HG03520 (cell line): Measurements from ENCODE around the gene C4orf50.

Source experiments
- ATAC-seq: cut with Tn5 transposase; IDR thresholded peaks from one replicate; pipeline ENCODE4 v1.9.1; 2021; ENCODE audit warnings: mild to moderate bottlenecking, moderate library complexity; ENCODE audit not compliant: unreplicated experiment

Gene C4orf50

DNA sequence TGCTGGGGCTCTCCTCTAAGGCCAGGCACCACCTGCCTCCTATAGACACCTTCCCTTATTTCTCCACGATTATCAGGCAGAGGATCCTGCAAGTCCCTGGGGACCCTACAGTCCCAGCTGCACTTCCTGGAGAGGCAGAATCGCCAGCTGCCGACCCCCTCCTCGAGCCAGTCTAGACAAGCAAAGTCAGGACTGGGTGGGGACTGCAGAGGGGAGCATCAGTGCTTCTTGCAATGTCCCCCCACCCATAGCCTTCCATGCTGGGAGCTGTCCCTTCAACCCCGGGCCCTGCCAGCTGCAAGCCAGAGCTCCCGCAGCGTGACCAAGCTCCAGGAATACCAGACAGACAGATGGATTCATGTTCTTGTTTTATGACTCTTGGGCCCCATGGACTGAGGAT lies 124.0 kb downstream of the C4orf50 start:
- ATAC-seq = no peak

DNA sequence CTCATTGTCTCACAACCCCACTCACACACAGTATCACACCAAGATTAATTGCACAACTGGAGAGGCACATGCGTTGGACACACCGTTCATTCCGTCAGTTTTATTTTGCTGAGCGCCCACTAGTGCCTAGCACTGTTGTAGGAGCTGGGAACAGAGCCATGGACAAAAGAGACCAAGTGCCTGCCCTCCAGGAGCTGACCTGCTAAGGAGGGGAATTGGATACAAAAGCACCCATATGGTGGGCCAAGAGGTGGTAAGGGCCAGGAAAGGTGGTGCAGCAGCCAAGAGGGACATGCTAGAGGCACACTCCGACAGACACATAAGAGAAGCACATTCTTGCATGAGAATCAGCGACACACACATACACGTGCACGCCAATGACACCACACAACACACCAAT lies 124.6 kb downstream of the C4orf50 start:
- no peak for ATAC-seq

DNA sequence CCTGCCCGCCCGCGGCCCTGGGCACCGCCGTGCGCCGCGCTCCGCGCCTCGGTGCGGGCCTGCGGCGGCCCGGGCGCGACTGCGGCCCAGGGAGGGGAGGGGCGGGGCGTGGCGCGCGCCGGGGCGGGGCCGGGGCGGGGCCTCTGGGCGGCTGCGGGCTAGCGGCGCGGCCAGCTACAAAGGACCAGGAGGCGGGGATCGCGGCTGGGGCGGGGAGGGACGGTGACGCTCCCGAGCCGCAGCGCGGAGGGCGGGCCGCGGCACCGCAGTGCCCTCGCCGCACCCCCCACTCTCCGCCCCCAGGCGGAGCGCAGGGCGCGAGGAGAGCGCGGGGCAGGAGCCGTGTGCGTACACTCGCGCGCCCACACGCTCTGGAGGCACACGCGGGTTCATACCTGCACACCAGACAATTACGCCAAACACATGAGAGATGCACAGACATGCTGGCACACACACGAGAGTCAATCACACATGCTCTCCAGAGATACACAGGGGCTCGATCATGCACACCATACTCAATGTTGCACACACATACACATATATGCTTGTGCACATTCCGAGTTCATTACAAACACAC lies 125.1 kb downstream of the C4orf50 start, which contains the start of gene CRMP1:
TSS of gene CRMP1 (minus strand) at position 83 of the 577 bp plus-strand sequence. CDS start 117 bp downstream, outside the sequence.
- ATAC-seq = no peak

DNA sequence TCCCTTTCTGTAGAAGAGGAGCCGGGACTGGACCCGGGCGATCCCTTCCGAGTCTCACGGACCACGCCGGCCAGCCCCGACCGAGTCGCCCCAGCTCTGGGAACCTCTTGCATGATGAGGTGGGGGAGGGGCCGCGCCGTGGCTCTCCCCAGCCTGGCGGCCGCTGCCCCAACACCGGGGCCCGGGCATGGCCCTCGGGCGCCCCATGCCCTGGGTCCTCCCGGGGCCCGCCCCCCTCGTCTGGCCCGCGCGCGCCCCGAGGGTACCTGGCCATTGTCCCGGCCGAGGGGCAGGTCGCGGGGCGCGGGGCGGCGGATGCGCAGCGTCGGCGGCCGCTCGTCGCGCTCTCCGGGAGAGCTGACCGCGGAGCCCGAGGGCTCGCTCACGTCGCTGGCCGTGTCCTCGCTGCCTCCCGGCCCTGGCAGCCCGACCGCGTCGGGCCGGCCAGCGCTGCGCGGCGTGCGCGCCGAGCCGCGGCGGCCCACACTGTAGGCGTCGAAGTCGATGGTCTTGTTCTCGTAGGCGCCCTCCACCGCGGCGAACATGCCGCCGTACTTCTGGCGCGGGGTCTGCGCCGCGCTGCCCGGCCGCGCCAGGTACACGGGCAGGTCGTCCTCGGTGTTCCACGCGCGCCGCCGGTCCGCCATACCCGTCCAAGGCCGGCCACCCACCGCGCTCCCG lies 125.8 kb downstream of the C4orf50 start:
- no peak for ATAC-seq

DNA sequence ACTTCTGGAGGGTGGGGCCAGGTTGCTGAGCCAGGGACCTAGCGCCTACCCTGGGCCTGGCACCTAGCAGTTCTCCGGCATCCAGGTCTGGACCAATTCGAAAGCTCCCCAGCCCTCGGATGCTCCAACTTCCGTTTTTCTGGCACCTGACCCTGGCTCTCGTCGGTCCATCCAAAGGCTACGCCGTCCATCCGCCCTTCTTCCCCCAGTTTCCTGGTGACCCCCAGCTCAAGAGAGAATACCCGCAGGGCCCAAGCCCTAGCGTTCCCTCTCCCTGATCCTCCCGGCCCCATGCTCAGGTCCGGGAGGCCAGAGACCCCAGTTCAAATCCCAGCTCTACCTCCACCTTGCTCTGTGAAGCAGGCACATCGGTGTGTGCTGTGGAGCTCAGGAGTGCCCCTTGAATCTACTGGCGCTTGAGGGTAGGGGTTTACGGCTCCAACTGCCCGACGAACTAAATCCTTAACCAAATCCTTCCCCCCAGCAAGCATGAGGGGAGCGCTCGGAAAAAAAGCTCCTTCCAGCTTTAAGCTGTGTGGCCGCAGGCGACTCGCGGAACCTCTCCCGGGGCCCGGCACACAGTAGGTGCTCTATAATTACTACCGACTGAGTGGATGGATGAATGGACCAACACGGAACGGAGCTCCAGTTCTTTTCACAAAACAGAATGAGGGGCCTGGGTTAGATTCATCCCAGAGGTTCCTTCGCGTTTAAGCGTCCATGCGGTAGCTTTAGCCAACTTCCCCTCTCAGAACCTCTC lies 126.5 kb downstream of the C4orf50 start:
- ATAC-seq = no peak

DNA sequence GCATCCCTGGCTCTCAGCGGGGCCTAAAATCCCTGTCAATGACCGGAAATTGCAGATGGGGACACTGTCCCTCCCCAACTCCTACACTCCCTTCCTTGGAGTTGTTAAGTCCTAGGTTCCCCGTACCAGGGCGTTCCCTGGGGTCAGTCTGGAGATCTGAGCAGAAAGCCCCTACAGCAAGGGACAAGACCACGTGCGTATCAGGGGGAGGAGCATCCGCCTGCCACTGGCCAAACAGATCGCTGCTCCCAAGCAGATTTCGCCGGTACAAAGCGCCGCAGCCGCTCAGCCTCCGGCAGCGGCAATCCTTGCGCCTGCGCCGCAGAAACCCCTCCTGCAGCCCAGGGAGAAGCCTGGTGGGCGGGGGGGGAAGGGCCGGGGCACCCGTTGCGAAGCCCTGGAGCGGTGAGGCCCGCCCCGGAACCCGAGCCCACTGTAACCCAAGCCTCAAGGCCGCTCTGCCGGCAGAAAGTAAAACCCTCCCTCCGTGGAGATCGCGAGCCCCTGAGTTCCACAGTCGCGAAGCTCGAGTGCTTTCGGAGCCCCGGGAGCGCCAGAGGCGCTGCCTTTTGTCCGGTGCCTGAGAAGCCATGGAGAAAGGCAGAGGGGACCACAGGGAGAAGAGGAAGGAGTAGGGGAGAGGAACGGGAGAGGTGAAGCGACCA lies 128.0 kb downstream of the C4orf50 start:
- ATAC-seq = no peak

DNA sequence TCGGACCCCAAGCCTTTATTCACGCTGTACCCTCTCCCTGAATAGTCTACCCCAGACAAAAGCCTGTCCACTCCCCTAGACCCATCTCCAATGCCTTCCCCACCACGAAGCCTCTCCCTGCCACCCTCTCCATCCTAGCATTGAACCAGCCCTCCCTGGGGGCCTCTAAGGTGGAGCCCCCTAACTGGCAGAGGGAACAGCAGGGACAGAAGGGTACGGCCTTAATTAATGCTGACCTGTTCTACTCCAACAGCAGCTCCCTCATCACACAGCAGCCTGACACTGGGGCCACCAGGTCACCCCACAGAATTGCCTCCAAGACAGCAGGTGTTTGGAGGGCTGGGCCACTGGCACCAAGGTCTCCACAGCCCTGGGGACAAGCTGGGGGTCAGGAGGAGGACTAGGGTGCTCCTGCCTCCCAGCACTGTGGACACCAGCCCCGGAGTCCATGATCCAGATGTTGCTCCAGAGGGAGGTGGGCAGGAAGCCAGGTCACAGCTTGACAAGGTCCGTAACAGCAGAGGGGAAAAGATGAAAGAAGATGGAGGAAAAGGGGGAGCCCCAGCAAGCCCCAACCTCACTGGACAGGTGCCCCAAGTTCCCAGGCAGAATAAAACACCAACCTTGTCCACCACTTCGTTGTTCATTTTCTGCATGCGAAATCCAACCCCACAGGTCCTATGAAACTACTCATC lies 129.1 kb downstream of the C4orf50 start:
- ATAC-seq = no peak

DNA sequence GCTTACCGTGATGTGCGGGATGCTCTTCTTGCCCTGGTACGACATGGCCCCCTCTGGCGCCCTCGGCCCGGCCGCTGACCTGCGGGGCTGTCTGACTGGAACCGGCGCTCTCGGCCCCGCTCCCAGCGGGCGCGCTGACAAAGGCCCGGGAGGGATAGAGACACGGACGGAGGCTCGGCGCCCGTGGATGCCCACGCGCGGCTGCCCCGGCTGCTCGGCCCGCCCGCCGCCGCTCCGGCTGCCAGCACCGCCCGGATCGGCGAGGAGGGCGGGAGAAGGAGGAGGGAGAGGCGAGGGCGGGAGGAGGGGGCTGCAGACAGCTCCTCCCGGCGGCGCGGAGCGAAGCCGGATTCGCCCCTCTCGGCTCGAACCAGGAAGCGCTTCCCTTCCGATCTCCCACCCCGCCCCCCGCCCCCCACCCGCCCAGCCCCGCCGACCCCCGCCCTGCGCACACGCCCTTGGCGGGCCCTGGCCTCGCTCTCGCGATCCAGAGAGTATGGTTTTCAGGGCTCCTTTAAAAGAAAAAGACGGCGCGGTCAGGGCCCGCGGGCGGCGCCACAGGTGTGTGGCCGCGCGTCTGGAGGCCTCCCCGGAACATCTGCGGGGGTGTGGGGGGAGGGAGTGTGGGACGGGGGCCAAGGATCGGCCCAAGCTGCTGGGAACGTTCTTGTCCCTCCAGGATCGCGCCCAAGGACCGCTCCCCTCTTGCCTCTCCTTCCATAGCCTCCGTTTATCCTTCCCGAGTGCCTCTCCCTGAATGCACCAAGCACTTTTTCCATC lies 129.8 kb downstream of the C4orf50 start:
- ATAC-seq = no peak

DNA sequence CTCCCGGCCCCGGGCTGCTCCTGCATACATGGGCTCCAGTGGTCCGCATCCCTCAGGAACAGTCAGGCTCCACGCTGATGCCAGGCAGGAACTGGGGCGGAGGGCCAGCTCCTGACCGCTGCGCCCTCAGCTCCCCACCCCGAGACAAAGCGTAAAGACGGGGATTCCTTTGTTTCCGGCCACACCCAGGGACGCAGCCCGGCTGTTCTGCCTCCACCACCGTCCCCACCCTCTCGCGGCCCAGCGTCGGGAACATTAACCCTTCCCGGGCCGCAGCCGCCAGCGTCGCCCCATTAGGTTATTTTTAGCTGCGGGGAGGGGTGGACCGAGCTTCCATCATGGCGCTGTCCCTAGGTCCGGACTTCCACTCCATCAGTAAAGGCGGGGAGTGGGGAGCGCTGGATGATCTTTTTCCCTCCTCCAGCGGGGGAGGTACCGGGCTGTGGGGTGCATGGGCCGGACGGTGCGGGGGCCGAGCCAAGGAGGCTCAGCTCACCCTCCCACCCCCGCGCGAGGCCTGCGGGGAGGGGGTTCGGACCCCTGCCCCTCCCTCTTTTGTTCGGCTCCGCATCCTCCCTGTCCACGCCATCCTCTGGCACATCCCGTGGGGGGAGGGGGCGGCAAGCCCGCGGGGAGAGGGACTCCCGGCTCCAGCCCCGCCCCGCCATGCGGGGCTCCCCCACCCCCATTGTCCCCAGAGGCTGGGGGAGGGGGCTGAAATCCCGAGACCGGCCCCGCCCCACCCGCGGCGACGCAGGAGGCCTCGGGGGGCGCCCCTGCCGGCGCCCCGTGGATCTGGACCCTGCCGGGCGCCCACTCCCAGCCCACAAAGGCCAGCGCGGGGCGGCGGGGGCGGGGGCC lies 130.6 kb downstream of the C4orf50 start:
- ATAC-seq = no peak

DNA sequence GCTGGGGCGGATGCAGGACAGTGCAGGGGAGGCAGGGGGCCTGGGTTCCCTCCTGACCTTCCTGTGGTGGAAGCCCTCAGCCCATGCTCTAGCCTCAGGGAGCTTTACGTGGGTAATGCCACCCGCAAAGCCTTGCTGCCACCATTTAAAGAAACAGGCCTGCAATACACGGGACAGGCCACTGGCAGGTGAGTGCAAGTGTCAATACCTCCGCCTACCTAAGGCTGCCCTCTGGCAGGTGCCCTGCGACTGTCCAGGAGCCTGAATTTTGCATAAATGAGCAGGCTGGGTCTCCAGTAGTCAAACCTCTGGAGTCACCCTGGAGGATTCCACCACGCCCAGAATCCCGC lies 131.2 kb downstream of the C4orf50 start:
- ATAC-seq = no peak

DNA sequence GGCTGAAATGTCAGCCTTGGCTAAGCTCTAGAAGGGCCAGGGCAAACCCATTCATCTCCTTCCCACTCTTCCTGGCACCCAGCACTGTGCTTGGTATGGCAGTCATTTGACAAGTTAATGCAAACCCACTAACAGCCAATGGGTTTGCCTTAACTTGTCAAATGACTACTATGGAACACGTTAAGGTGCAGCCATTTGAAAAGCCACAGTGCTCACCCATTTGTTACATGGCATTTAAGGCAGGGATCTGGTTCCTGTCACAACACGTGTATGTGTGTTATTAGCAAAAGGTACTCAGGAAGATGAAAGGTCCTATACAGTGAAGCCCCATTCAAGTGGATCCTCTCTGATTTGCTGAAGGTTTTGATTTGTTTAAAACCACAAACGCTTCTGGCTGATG lies 132.5 kb downstream of the C4orf50 start:
- no peak for ATAC-seq

DNA sequence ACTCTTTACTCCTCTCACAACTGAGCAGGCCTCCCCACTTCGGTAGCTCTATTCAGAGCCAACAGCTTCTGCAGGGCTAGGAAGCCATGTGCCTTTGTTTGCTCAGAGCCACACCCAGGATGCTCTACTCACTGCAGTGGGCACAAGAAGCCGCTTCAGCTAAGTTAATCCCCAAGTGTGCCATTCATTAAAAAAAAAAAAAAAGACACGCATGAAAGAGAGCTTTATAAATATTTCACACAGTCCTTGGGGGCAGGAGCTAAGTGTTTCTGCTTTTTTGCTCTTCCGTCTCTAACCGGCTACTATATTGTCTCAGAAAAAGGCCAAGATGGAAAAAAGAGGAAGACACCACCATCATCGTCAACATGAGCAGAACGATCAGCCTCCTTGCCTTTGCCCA lies 133.4 kb downstream of the C4orf50 start:
- ATAC-seq = no peak

DNA sequence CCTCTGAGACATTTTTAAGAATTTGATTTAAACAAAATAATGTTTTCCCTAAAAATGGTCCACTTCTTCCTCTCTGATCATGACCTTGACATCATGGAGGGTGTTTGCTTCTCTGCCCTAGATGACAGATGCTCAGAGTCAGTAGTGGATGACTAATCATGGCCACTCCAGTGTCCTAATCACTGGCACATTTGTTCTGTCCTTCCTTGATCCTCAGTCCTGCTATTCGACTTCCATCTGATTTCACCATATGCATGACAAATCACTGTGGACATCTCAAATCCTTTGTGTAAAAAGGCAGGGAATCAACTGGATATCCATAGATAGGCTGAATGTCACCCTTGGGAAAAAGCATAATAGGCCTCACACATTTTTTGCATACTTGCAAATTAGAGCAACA lies 134.3 kb downstream of the C4orf50 start:
- ATAC-seq = no peak

DNA sequence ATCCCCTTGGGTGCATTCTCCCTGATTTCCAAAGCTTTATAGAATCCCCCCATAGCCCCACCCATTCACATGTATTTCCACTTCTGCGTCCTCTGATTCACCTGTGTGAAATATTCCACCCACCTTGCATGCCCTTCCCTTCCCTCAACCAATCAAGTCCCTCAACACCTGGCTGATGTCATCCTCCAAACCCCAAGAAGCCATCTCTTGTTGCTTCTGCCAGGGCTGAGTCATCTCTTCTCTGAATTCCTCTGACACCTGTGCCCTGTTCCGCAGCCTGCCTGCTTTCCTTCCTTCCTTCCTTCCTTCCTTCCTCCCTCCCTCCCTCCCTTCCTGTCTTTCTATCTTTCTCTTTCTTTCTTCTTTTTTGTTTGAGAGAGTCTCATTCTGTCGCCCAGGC lies 135.3 kb downstream of the C4orf50 start:
- ATAC-seq = no peak

DNA sequence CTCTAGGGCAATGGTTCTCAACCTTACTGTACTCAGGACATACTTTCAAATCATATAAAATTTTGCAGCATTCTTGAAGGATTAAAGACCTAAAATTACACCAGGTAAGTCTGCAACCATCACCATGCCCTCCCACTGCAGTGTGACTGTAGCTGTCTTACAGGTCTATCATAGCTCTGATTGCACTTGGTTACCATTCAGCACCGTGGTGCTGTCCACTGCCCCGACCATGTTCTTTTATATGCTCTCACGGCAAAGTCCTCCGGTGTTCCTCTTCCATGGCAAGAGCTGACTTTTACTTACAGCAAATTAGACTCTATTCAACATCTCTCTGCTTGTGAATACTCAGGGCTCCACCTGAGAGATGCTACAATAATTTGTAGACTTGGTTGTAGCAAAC lies 136.9 kb downstream of the C4orf50 start:
- no peak for ATAC-seq

DNA sequence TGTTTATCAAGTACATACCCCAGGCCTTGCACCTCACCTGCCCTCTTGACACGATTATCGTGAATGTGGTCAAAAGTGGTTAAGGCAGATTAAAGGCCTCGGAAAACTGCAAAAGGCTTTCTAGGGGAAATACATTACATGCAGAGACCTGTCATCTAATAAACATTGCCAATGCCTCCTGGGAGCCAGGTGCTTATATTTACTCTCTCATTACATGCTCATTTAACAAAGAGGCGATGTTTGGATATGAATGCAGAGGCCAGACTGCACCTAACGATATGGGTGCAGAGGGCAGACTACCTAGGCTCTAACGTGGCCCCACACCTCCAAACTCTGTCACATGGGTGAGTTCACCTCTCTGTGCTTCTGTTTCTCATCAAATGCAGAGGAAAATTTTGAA lies 139.9 kb downstream of the C4orf50 start:
- ATAC-seq = no peak

DNA sequence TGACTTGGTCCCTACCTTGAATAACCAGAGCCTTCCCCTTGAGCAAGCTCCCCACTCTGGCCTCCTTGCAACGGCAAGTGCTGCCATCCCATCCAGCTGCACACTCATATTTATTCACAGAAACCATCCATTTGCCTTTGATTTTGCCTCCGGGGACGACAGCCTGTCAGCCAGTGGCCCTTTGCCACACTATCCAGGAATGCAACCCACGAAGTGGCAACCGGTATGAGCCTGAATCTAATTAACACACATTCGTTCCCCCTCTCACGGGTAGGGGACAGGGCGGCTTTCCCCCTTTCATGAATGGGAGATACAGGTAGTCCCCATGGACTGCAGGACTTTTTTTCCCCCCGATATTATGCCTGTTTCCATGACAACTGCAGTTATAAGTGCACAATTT lies 140.8 kb downstream of the C4orf50 start:
- ATAC-seq = no peak

DNA sequence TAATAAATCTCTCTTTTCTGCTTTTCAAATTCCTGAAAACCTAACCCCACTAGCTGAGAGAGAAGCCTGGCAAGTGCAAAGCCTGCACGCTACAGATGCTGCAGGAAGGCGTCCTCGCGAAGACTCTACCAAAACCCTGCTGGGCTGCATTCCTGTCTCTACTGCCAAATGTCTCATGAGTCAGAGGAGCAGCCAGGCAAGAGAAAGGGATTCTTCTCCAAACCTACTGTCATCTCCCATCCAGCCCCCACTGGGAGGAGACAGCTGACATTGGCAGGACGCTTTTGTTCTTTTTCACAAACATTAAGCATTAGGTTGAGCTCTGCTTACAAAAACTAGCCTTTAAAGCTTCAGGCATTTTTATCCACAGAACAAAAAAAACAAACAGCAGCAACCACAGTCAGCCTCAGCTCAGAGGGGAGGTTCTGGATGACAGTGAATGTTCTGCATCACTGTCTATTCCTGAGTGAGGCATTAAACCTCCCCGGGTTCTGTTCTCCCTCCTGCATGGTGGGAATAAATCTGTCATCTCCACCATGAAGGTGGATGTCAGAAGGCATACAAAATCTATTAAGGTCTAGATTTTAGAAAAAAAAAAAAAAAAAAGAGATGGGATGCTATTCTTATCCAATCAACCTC lies 143.3 kb downstream of the C4orf50 start:
- ATAC-seq = no peak

DNA sequence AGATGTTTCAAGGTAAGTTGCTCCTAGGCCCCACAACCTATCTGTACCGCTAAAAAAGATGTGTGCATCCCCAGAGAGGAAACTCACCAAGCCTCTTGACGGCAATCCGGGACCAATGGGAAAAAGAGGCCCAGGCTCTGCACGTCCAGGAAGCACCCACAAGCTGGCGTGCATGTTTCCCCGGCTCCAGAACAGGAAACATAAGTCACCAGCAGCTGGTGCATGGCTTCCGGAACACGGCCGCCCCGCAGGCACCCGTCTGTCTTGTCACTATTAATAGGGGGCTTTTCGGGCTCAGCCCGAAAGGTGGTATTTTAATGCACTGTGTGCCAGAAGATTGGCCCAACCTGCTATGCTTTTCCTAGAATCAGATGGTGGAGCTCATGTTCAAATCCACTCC lies 147.5 kb downstream of the C4orf50 start:
- ATAC-seq = no peak
